Activated T-cell treated with anti-CD3 and anti-CD28 coated beads, Interleukin-2, amount 50 U/mL, for 4 hours (primary cell): ENCODE results near the gene HSPBAP1. TPM values are rescaled to one million over a fixed set of nuclear protein-coding genes. Genes with fewer than 3 reads are reported as not detected.
A peak's percentile ranks its signal among the peaks of the same experiment; 100 is the strongest.

Experiments
- ATAC-seq, 2 donors: fragments of 200-7000 bp; cut with Tn5 transposase; one replicate each; pipeline ENCODE4 v1.10.0; 2021
- DNase-seq: peaks from one replicate; pipeline ENCODE4 v3.0.0-alpha.2; 2020
- H3K27me3 Mint-ChIP-seq: one replicate; pipeline ENCODE4 v1.8.0; 2021; ENCODE audit warnings: low read depth, mixed read lengths
- H3K36me3 Mint-ChIP-seq: one replicate; pipeline ENCODE4 v1.8.0; 2022; ENCODE audit warnings: mixed read lengths; ENCODE audit not compliant: insufficient read depth
- H3K4me1 Mint-ChIP-seq: one replicate; pipeline ENCODE4 v1.8.0; 2021; ENCODE audit warnings: low read depth, mixed read lengths
- H3K4me3 Mint-ChIP-seq: one replicate; pipeline ENCODE4 v1.8.0; 2021; ENCODE audit warnings: mild to moderate bottlenecking, moderate library complexity, mixed read lengths
- H3K9me3 Mint-ChIP-seq: one replicate; pipeline ENCODE4 v1.8.0; 2021; ENCODE audit warnings: mixed read lengths
- total RNA-seq, 3 donors: library from RNA; stranded (reverse); gene quantifications; one replicate each; pipeline ENCODE4 v1.2.1, GENCODE V29; 2021

HSPBAP1 gene, protein sequence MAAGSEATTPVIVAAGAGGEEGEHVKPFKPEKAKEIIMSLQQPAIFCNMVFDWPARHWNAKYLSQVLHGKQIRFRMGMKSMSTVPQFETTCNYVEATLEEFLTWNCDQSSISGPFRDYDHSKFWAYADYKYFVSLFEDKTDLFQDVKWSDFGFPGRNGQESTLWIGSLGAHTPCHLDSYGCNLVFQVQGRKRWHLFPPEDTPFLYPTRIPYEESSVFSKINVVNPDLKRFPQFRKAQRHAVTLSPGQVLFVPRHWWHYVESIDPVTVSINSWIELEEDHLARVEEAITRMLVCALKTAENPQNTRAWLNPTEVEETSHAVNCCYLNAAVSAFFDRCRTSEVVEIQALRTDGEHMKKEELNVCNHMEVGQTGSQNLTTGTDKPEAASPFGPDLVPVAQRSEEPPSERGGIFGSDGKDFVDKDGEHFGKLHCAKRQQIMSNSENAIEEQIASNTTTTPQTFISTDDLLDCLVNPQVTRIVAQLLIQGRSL
- 1 to 10 TPM; 7.6 to 8.8 (median 7.7) TPM for total RNA-seq

DNA sequence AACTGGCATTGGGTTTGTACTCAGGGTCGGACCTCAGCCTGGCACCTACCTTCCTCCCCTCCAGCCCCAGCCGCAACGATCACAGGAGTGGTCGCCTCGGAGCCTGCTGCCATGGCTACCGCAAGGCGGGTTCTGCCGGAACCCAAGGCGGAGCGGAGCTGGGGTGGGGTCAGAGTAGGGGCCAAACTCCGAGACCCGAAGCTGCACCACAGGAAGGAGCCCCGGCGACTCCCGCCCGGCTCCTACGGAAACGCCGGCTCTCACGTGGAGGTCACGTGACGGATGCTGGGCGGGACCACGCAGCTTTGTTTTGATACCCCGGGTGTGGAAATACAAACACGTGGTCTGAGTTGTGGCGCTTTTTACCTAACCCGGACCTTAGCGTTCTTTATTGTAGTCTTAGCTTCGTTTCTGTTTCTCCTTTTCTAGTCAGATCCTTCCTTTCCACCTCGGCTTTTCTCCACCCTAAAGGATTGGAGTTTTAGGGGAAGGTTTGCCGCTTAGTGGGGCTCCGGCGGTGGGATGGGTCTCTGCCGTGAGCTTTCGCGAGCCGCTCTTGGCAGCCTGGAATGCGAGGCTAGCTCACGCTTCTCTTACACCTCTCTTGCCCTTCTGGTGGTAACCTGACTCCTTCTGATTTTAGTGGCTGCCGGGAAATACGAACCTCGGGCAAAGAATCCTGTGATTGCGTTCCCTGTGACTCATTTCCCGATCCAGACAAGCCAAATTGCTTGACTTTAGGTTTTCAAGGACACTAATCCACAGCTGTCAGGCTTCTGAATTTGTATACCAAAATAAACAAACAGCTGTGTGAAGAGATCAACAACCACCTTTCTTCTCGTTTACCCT lies at the start of gene HSPBAP1:
Gene HSPBAP1 (minus strand): TSS at position 264 of the 849 bp plus-strand sequence. CDS start 151 bp downstream, at position 113.
- Mint-ChIP-seq H3K9me3 (no peaks in the 10 kb centered on the region), H3K4me3 (peak within 1 kb of the TSS; percentile 86), H3K4me1 (peaks cover 37% of the 10 kb centered on the region), H3K36me3 (no peaks in the 10 kb centered on the region), H3K27me3 (no peaks in the 10 kb centered on the region)
- ATAC-seq, result peak; percentile 72
- peak; percentile 85 for DNase-seq

DNA sequence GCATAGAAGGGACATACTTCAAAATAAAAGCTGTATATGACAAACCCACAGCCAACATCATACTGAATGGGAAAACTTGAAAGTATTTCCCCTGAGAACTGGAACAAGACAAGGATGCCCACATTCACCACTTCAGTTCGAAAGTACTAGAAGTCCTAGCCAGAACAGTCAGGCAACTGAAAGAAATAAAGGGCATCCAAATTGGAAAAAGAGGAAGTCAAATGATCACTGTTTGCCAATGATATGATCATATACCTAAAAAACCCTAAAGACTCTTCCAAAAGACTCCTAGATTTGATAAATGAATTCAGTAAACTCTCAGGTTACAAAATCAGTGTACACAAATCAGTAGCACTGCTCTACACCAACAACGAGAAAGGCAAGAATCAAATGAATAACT lies 42.0 kb upstream of the HSPBAP1 start:
- peaks cover 2% of the 10 kb centered on the region for H3K9me3 Mint-ChIP-seq
- peaks cover 32% of the 10 kb centered on the region for H3K36me3 Mint-ChIP-seq
- no peaks in the 10 kb centered on the region for H3K27me3 Mint-ChIP-seq
- H3K4me3 Mint-ChIP-seq, result no peak overlapping the region
- DNase-seq (no peak), ATAC-seq (no peak)
- H3K4me1 Mint-ChIP-seq, result no peaks in the 10 kb centered on the region

DNA sequence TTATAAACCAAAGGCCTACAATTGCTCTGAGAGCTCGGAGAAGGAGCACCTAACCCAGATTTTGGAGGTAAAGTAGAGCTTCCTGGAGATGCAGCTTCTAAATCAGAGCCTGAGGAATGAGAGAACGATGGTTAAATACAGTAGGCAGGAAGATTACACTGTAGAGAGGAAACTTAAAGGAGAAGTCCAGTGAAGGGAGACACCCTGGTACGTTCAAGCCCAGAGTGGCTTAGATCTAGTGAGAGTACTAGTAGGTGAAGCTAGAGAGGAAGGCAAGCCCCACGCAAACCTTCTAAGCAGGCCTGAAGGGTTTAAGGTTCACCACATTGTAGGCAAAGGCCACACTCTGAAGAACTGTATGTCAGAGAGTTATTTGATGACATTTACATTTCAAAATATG lies 34.6 kb upstream of the HSPBAP1 start:
- Mint-ChIP-seq H3K4me3 (no peak overlapping the region), H3K27me3 (no peaks in the 10 kb centered on the region), H3K9me3 (no peaks in the 10 kb centered on the region), H3K36me3 (peaks cover 41% of the 10 kb centered on the region), H3K4me1 (no peaks in the 10 kb centered on the region)
- ATAC-seq (no peak), DNase-seq (no peak)

DNA sequence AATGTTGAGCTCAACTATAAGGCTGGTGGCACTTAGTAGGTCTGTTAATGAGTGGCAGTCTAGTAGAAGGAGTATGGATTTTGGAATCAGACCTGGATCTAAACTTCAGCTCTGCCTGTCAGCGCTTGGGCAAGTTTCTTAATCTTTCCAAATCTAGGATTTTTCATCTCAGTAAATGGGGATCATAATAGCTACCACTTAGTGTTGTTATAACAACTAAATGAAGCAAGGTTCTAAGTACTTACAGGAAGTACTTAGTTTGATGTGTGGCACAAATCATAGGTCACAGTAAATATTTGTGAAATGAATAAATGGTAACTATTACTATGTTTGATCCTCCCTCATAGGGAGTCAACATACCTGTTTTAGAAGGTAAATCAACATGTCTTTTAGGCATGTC lies 32.6 kb upstream of the HSPBAP1 start:
- Mint-ChIP-seq H3K4me1 (no peaks in the 10 kb centered on the region), H3K27me3 (no peaks in the 10 kb centered on the region), H3K4me3 (no peak overlapping the region), H3K36me3 (peaks cover 42% of the 10 kb centered on the region), H3K9me3 (no peaks in the 10 kb centered on the region)
- DNase-seq (no peak), ATAC-seq (no peak)

DNA sequence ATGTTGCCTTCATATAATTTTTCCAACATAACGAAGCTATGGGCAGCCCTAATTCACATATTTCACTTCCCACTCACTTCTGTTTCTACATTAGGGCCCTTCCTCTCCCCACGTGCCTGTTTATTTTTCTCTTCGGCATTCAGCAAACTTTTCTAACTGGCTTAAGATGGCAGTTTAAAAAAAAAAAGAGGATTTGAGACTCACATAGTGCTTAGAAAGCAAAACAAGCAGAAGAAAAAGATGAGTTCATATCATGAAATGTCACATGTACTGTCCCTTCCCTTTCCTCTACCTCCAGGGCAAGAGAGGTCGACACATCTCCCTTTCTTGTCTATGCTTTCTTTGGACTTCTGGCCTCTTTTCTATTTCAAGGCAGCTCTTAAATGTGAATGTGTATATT lies 31.8 kb upstream of the HSPBAP1 start:
- H3K36me3 Mint-ChIP-seq, result peaks cover 43% of the 10 kb centered on the region
- no peak overlapping the region for H3K4me3 Mint-ChIP-seq
- DNase-seq (no peak), ATAC-seq (no peak)
- H3K27me3 Mint-ChIP-seq, result no peaks in the 10 kb centered on the region
- no peaks in the 10 kb centered on the region for H3K9me3 Mint-ChIP-seq
- no peaks in the 10 kb centered on the region for H3K4me1 Mint-ChIP-seq

DNA sequence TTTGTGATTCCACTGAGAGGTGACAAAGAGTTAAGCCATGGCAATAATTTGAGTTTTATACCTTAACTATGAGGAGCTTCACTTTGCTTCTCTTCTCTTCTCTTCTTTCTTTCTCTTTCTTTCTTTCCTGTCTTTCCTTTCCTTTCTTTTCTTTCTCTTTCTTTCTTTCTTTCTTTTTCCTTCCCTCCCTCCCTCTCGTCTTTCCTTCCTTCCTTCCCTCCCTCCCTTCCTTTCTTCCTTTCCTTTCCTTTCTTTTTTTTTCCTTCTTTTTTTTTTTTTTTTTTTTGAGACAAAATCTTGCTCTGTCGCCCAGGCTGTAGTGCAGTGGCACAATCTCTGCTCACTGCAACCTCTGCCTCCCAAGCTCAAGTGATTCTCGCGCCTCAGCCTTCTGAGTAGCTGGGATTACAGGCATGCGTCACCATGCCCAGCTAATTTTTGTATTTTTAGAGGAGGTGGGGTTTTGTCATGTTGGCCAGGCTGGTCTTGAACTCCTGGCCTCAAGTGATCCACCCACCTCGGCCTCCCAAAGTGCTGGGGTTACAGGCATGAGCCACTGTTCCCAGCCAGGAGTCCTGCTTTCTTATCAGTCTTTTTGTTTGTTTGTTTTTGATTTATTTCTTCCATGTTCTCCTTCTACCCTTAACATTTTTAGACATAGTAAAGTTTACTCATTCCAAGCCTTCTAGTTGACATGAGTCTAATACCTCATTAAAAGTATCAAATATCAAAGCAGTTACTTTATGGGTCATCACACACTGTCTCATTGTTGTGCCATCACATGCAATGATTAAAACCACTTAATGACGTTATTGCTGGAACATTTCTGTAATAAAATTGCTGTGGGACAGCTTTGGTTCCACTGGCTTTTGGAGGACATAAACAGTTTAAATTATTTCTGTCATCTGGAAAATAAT lies 31.1 kb upstream of the HSPBAP1 start:
- no peaks in the 10 kb centered on the region for H3K27me3 Mint-ChIP-seq
- no peak for DNase-seq
- peaks cover 42% of the 10 kb centered on the region for H3K36me3 Mint-ChIP-seq
- ATAC-seq, result no peak
- no peaks in the 10 kb centered on the region for H3K9me3 Mint-ChIP-seq
- no peak overlapping the region for H3K4me3 Mint-ChIP-seq
- H3K4me1 Mint-ChIP-seq, result no peaks in the 10 kb centered on the region

DNA sequence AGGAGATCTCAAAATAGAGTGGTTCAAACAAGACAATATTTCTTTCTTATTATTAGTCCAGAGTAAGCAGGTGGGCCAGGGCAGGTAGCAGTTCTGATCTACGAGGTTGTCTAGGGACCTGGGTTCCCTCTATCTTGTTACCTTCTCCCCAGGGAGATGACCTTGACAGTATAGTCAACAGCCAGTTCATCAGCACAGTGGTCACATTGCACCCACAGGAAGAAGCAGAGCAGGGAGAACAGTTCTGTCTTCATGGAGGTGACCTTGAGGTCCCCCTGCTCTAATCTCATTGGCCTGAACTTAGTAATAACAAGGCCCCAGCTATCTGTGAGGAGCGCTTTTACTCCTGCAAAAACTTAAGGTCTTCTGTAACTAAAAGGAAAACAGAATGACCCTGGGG lies 23.0 kb upstream of the HSPBAP1 start:
- Mint-ChIP-seq H3K4me1 (no peaks in the 10 kb centered on the region), H3K9me3 (no peaks in the 10 kb centered on the region), H3K27me3 (no peaks in the 10 kb centered on the region), H3K4me3 (no peak overlapping the region), H3K36me3 (peaks cover 22% of the 10 kb centered on the region)
- DNase-seq, result no peak
- ATAC-seq, result no peak

DNA sequence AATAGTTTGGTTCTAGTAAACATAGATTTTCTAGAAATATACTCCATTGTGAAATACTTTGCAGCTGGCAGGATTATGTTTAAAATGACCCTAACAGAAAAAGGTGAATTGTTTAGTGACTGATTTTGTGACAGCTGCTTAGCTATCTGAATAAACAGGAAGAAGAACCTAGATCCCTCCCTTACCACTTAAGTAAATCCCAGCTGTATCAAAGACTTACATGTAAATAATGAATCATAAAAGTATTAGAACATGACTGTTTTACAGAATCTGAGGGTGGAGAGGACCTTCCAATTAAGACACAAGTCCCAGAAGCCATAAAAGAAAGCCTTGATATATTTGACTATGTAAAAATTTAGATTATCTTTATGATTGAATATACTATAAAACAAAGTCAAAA lies 17.1 kb upstream of the HSPBAP1 start:
- no peak for ATAC-seq
- no peak for DNase-seq
- Mint-ChIP-seq H3K36me3 (peaks cover 21% of the 10 kb centered on the region), H3K4me3 (no peak overlapping the region), H3K9me3 (no peaks in the 10 kb centered on the region), H3K4me1 (no peaks in the 10 kb centered on the region), H3K27me3 (no peaks in the 10 kb centered on the region)

DNA sequence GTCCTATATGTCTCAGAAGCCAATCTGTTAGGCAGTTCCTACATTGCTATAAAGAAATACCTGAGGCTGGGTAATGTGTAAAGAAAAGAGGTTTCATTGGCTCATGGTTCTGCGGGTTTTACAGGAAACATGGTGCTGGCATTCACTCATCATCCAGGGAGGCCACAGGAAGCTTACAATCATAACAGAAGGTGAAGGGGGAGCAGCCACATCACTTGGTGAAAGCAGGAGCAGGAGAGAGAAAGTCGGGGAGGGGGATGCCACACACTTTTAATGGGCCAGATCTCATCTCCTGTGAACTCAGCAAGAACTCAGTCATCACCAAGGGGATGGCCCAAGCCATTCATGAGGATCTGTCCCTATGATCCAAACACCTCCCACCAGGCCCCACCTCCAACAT lies 10.3 kb upstream of the HSPBAP1 start:
- DNase-seq (no peak), ATAC-seq (no peak)
- Mint-ChIP-seq H3K36me3 (peaks cover 15% of the 10 kb centered on the region), H3K27me3 (no peaks in the 10 kb centered on the region), H3K9me3 (no peaks in the 10 kb centered on the region), H3K4me1 (no peaks in the 10 kb centered on the region), H3K4me3 (no peak overlapping the region)

DNA sequence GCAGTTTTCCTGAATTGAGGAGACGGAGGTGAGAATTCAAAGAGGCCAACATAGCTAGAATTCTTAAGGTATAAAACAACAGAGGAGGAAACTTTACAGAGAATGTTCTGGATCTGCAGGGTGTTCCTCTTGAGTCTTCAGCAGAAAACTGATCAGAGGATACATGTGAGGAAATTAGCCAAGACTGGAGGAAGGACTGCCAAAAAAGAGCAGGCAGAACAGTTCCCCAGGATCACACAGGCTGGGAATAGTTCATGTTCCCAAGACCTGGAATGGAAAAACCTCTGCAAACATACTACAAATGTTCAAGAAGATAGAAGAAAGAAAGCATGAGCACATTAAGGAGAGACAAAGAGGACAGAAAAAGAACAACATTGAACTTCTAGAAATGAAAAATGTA lies 8.7 kb upstream of the HSPBAP1 start:
- H3K9me3 Mint-ChIP-seq, result no peaks in the 10 kb centered on the region
- peaks cover 6% of the 10 kb centered on the region for H3K36me3 Mint-ChIP-seq
- DNase-seq (no peak), ATAC-seq (no peak)
- no peaks in the 10 kb centered on the region for H3K27me3 Mint-ChIP-seq
- H3K4me1 Mint-ChIP-seq, result peaks cover 1% of the 10 kb centered on the region
- H3K4me3 Mint-ChIP-seq, result no peak overlapping the region

DNA sequence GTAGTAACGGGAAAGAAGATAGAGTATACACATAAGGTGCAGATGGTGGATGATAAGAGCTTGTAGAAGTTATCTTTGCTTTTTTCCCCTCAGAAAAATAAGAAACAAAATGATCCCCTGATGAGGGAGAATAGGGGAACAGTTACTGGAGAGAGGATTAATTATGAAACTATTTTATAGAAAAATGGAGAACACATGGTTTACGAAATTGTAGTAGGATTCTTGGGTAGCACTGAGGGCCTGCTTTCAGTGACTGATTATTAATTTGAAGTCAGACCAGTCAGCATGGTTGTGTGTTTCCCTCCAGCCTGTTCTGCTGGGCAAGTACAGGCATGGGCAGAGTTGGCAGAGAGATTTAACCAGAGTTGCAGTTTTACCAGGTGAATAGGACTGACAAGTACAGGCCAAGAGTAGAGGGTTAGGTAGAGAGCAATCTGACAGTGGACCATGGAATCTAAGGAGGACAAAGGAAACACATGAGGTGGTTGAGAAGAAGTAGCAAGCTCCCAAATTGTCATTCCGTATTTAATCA lies 7.1 kb upstream of the HSPBAP1 start:
- H3K36me3 Mint-ChIP-seq, result peaks cover 5% of the 10 kb centered on the region
- ATAC-seq, result no peak
- no peaks in the 10 kb centered on the region for H3K9me3 Mint-ChIP-seq
- no peak overlapping the region for H3K4me3 Mint-ChIP-seq
- no peak for DNase-seq
- no peaks in the 10 kb centered on the region for H3K27me3 Mint-ChIP-seq
- peaks cover 17% of the 10 kb centered on the region for H3K4me1 Mint-ChIP-seq

DNA sequence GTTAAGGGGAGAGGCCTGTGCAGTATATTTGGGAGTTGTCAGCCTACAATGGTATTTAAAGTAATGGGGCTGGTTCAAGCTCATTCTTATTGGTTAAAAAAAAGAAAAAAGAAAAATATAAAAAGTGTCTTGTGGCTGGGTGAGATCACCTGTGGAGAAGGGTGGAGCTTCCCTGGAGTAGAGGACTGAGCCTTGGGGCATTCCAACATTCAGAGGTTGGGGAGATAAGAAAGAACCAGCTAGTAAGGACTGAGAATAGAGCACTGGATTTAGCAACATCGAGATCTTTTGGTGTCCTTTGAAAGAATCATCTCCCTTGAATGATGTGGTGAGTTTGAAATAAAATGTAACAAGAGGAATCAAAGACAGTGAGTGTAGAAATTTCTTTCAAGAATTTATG lies 6.4 kb upstream of the HSPBAP1 start:
- peaks cover 5% of the 10 kb centered on the region for H3K36me3 Mint-ChIP-seq
- no peak overlapping the region for H3K4me3 Mint-ChIP-seq
- no peak for ATAC-seq
- H3K27me3 Mint-ChIP-seq, result no peaks in the 10 kb centered on the region
- no peaks in the 10 kb centered on the region for H3K9me3 Mint-ChIP-seq
- no peak for DNase-seq
- peaks cover 20% of the 10 kb centered on the region for H3K4me1 Mint-ChIP-seq

DNA sequence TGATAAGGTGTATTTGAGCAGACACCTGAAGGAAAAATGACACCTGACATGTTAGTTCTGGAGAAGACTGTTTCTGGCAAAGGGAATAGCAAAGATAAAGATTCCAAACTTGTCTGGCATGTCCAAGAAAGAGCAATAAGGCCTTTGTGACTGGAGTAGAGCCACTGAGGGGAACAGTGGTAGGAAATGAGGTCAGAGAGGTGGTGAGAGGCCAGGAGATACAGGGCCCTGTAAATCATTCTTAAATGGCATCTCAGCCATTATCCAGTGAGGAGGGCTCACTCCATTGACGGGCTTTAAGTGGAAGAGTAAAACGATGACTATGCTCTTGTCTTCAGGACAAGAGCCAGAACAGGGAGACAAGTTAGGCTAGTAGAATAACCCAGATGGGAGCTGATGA lies 5.7 kb upstream of the HSPBAP1 start:
- peaks cover 22% of the 10 kb centered on the region for H3K4me1 Mint-ChIP-seq
- no peak overlapping the region for H3K4me3 Mint-ChIP-seq
- H3K36me3 Mint-ChIP-seq, result peaks cover 5% of the 10 kb centered on the region
- no peaks in the 10 kb centered on the region for H3K9me3 Mint-ChIP-seq
- H3K27me3 Mint-ChIP-seq, result no peaks in the 10 kb centered on the region
- ATAC-seq, result no peak
- DNase-seq, result no peak

DNA sequence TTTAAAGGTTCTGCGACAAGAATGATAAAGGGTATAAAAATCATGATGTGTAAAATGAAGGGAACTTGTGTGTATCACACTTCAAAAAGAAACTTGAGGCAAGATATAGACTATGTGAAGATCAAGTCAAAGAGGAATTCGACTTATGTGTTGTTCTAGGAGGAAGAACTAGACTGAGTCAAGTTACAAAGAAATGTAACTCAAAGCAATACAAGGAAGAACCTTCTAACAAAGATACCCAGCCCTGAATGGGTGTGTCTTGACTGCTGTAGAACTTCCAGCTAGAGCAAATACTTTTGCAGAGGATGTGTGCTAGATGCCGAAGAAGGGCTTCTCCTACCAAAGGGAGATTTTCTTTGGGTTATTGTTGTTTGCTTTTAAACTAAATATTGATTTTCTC lies 3.7 kb upstream of the HSPBAP1 start:
- Mint-ChIP-seq H3K27me3 (no peaks in the 10 kb centered on the region), H3K4me1 (peaks cover 34% of the 10 kb centered on the region), H3K4me3 (peak overlapping the region; percentile 58), H3K9me3 (no peaks in the 10 kb centered on the region), H3K36me3 (peaks cover under 1% of the 10 kb centered on the region)
- DNase-seq, result no peak
- no peak for ATAC-seq
